T-helper 22 cell (primary cell): Measurements from ENCODE around the gene HOXB9.
A peak's percentile ranks its signal among the peaks of the same experiment; 100 is the strongest.

Source experiments
- DNase-seq: peaks from one replicate; pipeline ENCODE4 v3.0.0-alpha.2; 2020; ENCODE audit warnings: low read depth

HOXB9 gene

DNA sequence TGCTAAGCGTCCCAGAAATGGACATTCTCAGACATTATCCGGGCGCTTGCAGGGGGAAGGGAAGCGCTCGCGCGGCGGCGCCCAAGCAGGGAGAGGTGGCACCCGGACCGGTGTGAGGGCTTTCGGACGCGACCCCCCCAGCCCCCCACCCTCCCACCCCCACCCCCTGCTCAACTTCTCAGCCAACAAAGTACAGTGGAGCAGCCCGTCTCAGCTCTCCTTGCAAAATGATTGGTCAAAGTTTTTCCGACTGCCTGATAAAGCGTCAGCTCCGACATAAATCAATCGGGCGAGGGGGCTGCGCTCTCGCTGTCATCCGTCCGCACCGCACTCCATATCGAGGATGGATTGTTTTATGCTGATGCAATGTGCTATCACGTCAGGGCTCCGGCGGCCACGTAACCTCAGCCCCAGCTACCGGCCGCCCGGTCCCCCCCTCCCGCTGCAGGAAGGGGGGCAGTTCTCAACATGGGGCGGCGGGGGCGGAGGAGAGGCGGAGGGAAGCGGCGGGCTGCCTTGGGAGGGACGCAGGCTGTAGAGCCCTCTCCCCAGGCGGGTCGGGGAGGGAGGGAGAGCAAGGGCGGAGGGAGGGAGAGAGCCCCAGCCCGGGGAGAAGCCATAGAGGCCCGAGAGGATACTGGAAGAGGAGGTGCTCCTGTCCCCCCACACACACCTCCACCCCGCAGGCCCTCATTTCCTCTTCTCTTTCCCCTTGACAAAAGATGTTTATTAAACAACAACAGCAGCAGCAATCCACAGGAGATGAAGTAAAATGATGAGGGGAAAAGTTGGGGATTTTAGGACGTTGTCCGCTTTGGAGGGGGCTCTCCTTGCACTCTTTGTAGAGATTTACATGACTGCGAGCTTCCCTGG lies at the start of gene HOXB9:
TSS of gene HOXB9 (minus strand) at position 114 of the 873 bp plus-strand sequence. CDS start at position 25, 89 bp downstream.
- DNase-seq = no peak

DNA sequence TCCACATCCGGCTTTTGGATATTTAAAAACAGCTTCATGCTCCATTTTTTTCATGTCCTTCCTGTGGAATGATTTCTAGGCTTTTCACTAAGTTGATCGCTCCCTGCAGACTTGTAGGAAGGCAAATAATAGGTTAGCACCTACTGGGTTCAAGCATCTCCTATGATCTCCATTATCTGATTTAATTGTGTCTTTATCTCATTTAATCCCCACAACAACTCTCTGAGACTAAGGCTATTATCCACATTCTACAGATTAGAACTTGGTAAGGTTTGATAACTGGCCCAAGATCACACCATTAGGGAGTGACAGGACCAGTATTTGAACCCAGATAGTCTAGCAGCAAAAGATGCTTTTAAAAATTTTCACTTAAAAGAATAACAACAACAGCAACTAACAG lies 46.2 kb upstream of the HOXB9 start:
- DNase-seq = no peak

DNA sequence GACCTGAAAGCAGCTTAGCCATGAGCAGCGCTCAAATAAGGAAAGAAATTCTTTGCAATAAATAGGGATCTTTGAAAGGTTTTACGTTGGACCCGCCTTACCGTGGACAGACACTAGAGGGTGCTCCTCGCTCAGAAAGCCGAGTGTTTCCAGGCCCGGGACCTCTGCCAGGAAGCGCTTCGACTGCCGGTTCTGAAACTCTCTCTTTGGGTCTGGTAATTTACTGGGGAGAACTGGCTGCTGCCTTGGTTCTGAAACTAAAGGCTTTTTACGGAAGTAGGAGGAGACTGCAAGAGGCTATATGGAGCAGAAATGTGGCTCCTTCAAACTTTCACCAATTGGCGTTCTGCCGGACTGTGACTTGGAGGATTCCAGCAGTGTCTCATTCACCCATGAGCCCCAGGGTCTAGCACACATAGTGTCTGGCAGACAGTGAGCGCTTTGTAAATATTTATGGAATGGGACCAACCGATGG lies 45.6 kb upstream of the HOXB9 start:
- DNase-seq = peak; percentile 12

DNA sequence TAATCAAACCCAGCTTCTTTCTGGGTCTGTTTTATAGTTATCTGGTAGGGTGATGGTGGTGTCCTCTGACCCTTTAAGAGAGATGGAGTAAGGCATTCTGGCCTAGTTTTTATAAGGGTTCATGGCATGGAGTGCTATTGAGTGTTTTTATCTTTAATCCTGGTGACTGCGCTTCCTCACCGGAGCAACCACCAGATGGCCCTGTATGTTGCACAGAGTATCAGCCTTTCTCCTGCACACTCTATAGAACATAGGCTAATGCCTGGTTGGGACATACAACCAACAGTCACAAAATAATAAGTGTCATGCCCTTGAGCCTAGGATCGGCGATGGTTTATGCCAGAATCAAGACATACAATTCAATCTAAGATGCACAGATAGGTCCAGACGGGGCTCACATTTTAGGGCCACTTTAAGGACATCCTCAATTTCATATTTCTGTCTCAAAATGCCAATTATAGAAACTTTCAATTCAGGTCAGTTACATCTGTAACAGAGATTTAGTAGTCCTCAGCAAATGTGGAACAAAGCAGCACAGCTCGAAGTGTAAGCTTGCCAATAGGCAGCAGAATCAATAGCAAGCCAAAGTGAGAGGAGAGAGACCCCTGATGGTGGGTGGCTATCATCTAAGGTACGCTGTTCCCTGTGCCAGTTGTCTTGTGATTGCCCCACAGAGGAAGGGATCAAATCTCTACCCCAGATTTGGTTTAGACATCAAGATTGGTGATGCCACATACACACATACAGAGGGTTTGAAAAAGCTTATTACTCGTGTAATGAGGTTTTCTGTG lies 37.2 kb upstream of the HOXB9 start:
- no peak for DNase-seq

DNA sequence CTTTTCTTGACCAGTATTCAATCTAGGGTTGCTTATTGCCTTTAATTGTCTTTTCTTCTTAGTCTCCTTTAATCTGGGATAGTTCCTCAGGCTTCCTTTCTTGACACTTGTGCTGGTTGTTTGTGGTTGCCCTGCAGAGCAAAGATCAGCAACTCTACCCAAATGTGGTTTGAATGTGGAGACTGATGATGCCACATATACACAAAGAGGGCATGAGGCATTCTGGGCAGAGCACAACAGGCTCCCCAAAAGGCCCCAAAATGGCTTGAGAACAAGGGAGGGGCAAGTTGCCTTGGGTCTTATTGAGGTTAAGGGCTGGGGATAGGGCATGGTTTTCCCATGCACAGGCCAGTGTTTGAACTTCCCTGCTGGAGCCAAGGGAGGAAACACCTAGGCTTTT lies 29.8 kb upstream of the HOXB9 start:
- no peak for DNase-seq

DNA sequence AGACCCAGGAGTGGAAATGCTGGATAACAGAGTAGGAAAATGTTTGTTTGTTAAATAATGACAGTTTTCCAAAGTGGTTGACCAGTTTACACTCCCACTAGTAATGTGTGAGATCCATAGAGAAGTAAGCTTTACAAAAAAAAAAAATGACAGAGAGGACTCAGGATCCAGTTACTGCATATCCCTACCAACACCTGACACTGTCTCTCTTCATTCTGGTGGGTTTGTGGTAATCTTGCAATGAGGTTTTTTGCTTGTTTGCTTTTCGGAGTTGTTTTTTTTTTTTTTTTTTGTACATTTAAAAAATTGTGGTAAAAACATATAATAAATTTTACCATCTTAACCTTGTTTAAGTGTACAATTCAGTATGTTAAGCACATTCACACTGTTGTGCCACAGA lies 23.6 kb upstream of the HOXB9 start:
- DNase-seq = no peak

DNA sequence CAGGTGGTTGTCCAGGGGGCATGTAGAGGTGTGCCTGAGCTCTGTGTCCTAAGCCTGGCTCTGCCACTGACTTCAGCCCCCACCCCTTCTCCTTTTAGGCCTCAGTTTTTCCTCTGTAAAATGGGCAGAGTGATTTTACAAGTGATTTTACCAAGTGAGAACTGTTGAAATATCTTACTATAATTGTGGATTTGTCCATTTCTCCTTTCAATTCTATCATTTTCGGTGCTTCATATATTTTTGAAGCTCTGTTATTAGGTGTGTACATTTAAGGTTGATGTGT lies 21.7 kb upstream of the HOXB9 start:
- no peak for DNase-seq

DNA sequence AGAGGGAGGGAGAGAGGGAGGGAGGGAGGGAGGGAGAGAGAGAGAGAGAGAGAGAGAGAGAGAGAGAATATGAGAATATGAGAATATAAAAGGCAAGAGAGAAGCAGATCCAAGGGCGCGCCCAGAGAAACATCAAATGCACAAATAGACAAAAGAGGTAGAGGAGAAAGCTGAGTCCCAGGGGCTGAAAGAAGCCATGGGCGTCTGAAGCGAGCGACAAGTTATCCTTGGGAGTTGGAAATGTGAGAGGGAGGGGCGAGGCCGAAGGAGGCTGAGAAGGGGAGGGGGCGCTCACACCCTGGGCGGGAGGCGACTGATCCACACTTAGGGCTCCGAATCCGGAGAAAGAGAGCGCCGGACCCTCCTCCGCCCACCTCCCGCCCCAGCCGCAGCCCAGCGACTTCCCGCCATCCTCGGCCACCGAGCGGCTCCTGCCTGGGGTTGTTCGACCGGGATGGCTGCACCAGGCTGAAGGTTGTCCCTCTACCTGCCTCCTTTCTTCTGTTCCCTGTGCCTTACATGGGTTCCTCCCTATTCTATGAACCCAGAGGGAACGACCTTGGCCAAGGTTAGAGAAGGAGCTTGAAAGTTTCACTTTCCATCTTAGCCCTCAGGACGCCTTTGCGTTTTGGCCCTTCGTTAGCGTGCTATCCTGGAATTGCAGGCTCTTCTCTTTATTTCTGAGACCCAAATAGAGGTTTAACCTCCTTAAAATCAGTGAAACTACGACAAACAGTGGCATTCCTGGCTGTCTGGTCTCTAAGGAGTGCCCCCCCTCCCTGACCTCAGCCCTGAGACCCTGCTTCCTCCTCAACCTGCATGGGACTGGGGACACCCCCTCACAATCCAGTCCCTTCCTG lies 21.2 kb upstream of the HOXB9 start:
- DNase-seq = no peak

DNA sequence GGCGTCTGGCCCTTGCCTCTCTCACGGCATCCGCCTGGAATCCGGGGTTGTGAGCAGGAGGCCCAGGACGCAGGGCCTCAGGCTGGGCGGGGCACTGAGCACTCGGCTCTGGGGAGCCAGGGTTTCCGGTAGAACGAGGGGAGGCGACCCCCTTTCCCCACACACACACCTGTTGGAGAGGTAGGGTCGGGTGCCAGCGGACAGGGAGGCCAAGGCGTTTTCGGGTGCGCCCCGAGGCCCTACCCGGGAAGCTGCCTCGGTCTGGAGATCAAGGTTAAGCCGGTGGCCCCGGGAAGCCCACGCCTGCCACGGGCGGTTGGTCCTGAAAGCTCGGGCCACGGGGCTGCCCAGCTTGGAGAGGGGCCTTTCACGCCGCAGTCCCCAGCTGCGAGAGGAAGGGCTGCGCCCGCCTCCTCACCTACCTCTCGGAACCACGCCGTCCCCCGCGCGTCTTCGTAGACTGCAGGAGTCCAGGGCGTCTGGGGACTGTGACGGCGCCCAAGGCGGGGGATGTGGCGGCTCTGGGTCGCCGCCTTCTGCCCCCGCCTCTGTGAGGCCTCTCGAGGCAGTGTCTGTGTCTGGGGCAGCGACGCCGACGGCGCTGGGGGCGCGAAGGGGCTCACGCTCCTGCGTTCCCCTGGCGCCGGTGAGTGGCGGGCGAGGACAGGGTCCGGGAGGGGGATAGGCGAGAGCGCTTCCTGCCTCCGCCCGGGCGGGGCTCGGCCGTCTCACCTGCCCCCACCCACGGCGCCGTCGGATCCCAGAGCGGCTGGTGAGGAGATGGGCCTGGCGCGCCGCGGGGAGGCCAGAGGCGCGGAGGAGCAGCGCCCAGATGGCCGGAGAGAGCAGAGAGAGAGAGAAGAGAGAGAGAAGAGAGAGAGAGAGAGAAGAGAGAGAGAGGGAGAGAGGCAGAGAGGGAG lies 20.3 kb upstream of the HOXB9 start:
- no peak for DNase-seq

DNA sequence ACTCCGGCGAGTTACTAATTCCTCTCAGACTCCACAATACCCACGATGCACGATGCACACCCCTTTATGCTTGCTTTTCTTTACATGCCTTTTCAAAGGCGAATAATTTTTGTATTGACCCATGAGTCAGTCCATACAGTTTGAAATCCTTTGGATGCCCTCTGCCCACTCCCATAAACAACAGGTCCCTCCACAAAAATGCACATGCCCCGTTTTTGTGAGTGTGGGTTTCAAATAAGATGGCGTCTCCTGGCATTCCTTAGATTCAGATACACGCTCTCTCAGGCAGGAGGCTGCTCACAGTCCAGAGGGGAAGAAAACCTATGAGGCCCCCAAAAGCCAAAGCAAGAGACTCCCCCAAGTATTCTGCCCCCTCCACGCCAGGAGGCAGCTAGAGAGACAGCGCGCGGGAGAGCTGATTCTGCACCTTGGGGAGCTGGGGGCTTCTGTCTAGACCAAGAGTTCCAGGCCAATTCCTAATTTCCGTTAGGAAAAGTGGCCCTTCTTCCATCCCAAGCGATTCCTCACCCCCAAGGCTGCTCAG lies 19.6 kb upstream of the HOXB9 start:
- no peak for DNase-seq

DNA sequence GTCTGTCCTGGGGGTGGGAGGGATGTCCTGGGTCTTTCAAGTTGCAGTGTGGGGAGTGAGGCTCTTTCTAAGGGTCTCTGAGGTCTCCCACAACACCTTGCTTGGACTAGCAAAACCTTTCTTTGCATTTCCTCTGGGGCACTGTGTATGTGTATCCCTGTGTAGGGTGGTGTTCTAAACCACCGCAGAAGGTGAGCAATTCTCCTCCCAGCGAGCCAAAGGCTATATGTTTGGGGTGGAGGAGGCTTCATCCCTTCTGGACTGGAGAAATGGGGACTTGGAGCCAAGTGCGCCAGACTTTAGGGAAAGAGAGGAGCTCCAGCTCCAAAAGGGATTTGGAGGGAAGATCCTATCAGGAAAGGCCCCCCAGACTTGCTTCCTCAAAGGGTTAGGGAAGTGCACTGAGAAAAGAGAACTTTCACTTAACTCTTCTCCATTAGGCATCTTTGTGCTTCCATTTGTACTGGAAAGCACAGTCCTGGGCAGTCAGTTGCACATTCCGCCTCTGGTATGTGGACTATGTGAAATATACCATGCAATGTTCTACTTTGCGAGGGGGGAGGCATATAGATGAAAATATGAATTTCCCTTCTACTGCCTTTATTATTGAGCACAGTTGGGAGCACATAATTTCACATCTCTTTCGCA lies 18.9 kb upstream of the HOXB9 start:
- no peak for DNase-seq

DNA sequence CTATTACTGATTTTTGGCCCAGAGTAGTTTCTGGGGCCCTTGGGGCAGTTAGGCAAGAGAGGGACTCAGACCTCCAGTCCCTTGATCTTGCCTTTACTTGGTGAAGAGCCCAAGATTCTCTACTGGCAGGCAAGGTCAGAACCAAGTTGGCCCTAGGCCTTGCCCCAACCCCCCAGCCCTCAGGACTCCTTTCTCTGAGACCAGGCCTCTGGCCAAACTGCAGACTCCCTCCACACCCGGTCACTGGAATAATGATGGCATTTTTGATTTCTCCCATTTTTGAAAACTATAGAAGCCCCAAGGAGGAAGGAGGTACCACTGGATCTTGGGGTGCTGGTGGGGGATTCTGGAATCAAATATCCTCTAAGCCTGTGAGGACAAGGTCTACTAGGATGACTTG lies 18.0 kb upstream of the HOXB9 start:
- no peak for DNase-seq

DNA sequence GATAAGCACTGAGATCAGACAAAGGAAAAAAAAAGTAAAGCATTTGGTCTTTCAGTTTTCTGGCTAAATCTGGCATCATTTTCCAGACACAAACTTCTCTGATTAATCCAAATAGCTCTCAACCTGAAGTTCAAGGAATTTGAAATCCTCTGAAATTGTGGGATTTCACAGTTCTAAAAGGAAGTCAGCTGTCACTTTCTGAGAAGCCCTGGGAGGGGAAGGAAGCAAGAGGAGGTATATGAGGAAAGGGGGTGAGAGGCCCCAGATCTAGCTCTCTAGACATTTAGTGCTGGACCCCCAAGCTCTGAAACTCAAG lies 17.5 kb upstream of the HOXB9 start:
- DNase-seq = no peak

DNA sequence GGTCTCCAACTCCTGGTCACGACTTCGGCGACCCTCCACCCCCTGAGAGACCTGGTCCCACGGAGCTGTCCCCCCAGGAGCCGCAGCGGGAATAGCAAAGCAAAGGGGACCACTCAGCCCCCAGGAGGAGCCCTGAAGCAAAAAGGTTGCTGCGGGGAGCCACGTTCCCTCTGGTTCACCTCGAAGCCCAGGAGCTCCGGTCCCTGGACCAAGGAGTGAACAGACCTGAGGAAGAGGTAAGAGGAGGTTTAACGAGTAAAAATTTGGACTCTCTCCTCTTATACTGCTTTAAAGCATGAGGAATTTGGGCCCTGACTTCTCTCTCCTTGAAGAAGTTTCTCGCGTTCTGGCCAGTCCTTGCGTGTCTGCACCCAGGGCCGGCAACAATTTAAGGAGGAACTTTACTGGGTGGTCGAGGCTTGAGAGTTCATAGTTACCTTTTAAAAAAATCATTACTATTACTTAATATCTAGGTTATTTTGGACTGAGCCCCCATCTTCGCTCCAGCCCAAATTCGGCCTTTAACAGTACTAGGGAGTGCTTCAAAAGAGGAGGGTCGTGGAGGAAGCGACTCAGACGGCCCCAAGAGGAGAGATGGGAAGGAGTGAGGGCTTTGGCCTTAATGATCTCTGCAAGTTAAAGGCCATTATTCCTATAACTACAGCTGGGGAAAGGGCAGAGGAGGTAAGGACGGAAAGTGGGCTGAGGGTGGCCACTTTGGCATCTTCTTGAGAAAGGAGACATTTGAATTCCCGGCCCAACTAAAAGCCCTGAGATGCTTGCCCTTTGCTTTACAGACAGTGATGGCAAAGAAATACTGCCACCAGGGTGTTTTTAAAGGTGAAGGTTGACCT lies 16.9 kb upstream of the HOXB9 start:
- DNase-seq = no peak

DNA sequence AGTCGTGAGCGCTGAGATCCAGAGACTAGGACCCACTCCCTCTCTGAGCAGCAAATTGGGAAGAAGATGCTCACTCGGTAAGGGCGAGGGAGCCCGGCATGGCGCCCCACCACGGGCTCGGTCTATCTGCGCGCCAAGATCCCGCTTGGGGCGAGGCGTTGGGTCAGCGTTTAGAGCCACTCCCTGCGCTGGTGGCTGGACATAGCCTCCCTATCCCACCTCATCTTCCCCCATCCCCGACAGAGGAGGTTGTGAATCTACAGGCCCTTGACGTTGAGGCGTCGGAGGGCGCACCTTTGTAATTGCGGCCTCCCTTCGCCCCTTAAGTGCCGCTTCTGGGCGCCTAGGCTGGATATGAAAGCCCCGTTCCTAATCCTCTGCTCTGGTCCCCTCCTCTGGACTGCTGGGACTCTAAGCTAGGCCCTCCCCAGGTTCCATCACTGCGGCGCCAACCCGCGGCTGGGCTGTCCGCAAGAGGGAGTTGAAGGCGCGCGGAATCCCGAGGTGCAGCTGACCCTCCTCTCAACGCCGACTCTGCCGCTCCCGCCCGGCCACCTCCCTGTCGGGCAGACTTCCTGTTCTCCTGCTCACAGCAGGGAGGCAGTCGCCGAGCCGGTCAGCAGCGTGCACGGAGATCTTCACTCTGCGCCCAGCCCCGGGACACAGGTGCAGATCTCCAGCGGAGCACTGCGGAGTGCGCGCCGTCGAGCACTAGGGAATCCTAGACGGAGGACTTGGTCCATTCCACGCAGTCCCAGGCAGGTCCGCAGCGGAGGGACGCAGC lies 16.1 kb upstream of the HOXB9 start:
- DNase-seq = no peak

DNA sequence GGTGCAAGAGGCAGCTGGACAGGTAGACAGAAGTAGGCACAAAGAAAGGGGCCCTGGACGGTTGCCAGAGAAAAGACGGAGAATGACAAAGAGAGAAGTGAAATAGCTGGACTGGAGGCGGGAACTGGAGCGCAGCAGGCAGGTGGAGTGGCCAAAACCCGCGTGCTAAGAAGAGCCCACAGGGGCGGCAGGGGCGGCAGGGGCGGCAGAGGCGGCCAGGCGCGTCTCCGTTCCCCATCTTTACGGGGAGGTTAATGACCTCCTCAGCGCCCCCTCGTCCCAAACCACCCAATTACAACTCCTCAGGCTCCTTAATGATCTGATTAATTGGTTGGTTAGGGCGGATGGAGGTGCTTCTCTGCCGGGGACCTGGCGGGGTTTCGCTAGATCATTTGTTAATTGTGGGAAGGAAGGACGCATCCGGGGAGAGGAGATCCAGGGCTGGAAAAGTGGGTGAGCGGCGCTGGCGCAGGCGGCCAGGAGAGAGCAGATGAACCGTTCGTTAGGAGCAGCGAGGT lies 15.4 kb upstream of the HOXB9 start:
- DNase-seq = no peak

DNA sequence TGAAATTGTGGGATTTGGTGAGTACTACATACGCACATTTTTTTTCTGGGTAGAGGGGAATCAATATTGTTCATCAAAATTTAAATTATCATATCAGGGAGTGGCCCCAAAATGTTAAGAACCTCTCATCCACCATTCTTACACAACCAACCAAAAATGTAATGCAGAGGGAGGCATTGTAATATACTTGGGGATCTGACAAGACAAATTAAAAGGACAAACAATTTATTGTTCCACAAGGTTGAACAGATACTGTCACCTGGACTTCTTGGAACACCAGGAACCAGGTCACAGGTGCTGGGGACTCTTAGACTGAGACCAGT lies 14.7 kb upstream of the HOXB9 start:
- DNase-seq = no peak

DNA sequence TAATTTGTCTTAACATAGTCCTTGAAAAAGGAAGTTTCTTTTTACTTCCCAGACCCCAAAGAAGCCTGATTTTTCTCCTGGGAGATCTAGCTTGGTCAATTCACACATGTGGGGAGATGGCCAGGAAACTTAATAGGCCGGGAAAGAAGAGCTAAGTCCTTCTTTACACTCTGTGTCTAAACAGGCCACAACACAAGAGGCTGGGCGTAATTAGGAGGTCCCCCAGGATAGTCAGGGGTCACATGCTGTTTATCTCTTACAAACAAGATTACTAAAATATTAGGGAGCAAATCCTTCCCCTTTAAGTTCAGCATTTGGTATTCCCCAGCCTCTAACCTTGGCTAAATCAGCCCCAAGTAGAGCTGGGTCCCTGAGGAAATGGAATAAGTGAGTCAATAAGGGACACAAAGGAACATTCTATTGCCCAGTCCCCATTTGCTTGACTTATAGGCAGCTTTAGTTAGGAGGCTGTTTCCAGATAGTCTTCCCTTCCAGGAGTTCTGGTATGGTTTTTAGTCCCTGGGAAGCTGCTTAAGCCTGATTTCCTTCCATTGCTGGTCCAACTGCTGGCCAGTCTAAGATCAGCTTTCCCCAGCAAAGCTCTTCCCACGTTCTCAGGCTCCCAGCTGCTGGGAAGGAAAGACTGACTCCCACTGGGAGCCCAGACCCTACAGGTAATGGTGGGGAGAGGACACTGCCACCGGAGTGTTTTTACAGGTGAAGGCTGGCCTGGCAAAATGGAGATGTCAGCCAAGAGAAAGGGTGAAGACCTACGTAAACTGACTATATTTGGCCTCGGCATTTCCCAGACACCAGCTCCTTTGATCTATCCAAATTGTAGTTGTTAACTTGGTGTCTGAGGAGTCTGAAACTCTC lies 14.1 kb upstream of the HOXB9 start:
- no peak for DNase-seq
